ENCODE measurements around the gene ITPRIPL1.
A peak's percentile ranks its signal among the peaks of the same experiment; 100 is the strongest.

Gene ITPRIPL1

DNA sequence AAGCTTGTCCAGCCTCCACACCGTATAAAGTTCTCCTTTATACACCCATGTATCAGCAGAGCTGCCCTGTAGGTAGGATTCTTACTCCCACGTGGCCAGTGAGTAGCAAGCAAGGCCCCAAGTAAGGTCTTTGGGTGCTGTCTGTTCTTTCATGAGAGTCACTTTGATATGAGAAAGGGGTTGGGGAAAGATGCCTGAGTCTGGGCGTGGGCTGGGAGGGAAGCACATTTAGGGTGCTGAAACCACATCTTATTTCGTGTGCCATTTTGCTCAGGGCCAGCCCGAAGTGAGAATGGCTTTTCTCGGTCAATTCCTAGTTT is 436 bp upstream of the ITPRIPL1 start:
- no peak for DNase-seq

GRCh38 chr2:96325884-96326255 is 753 bp downstream of the ITPRIPL1 start:
- no peak for DNase-seq

DNA sequence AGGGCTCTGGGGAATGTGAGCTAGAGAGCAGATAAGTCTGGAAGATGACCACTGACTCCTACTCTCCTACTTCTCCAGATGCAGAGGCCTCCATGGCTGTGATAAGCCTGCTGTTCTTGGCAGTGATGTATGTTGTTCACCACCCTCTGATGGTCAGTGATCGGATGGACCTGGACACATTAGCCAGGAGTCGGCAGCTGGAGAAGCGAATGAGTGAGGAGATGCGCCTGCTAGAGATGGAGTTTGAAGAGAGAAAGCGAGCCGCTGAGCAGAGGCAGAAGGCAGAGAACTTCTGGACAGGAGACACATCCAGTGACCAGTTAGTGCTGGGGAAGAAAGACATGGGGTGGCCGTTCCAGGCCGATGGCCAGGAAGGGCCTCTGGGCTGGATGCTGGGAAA is 1.4 kb downstream of the ITPRIPL1 start:
- no peak for DNase-seq

DNA sequence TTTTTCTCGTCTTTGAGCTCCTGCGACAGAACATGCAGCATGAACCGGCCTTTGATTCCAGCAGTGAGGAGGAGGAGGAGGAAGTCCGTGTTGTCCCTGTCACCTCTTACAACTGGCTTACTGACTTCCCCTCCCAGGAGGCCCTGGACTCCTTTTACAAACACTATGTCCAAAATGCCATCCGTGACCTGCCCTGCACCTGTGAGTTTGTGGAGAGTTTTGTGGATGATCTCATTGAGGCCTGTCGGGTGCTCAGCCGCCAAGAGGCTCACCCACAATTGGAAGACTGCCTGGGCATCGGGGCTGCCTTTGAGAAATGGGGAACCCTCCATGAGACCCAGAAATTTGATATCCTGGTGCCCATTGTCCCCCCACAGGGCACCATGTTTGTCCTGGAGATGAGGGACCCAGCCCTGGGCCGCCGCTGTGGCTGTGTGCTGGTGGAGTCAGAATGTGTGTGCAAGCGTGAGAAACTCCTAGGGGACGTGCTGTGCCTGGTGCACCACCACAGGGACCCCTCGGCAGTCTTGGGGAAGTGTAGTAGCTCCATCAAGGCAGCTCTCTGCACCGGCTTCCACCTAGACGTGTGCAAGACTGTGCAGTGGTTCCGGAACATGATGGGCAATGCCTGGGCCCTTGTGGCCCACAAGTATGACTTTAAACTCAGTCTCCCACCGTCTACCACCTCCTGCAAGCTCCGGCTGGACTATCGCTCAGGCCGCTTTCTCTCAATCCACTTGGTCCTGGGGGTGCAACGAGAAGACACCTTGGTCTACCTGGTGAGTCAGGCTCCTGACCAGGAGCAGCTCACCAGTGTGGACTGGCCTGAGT is 2.1 kb downstream of the ITPRIPL1 start:
- DNase-seq = no peak

GRCh38 chr2:96329456-96329855 is 4.3 kb downstream of the ITPRIPL1 start:
- DNase-seq = peak; percentile 80

DNA sequence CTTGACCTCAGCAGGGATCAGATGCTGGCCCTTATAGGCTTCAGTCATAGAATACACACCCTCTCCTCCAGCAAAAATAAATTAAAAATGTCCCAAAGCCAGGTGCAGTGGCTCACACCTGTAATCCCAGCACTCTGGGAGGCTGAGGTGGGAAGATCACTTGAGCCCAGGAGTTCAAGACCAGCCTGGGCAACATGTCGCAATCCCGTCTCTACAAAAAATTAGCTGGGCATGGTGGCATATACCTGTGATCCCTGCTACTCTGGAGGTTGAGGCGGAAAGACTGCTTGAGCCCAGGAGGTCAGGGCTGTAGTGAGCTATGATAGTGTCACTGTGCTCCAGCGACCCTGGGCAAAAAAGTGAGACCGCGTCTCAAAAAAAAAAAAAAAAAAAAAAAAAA is 4.8 kb downstream of the ITPRIPL1 start:
- no peak for DNase-seq

- DNase-seq = peak; percentile 53
Observed at GRCh38 chr2:96330407-96330806, 5.3 kb downstream of the ITPRIPL1 start.

- no peak for DNase-seq
Observed at GRCh38 chr2:96333708-96334107, 8.6 kb downstream of the ITPRIPL1 start.

GRCh38 chr2:96336104-96336775 is 11.1 kb downstream of the ITPRIPL1 start:
- DNase-seq = no peak

DNA sequence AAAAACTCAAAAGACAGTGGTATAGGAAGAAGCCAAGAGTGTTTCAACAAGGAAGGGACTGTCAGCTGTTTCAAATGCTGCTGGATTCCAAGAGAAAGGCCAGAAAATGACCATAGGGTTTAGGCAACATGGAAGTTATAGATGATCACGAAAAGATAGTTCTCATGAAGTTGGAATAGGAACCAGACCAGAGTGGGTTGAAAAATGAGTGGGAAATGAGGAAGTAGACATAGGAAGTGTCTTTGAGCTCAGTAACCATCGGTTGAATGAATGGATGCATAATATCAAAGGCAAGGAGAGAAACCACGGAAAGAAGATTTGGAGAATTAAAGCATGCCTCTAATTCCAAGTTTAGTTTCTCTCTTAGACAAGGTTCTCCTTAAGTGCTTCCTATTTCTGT is 11.8 kb downstream of the ITPRIPL1 start:
- no peak for DNase-seq

DNA sequence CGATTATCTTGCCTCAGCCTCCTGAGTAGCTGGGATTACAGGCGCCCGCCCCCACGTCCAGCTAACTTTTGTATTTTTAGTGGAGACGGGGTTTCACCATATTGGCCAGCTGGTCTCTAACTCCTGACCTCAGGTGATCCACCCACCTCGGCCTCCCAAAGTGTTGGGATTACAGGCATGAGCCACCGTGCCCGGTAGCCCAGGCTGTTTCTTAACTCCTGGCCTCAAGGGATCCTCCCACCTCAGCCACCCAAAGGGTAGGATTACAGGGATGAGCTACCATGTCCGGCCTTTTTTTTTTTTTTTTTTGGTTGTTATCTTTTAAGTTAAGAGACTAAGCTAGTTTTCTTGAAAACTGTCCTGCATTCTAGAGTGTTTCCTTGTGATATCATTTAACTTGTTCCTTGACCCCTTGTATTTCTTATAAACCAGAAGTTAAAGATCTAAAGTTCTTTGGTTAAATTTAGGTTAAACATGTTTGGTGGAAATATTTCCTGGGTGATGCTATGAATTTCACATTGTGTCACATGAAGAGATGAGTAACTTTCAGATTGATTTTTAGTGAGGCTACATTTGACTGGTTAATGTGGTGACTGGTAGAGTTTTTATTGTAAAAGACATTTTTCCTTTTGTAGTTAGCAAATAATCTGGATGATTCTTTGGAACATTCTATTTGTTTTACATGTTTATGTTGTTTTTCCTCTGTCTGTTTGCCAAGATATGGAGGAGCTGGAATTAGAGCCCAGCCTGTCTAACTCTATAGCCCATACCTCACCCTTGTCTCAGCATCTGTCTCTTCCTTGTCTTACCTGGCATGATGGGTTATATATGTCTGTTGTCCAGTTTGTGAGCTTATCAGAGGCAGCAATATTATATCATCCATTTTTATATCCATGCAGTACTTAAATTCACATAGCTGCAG is 15.6 kb downstream of the ITPRIPL1 start:
- no peak for DNase-seq

GRCh38 chr2:96341641-96342040 is 16.5 kb downstream of the ITPRIPL1 start:
- no peak for DNase-seq

DNA sequence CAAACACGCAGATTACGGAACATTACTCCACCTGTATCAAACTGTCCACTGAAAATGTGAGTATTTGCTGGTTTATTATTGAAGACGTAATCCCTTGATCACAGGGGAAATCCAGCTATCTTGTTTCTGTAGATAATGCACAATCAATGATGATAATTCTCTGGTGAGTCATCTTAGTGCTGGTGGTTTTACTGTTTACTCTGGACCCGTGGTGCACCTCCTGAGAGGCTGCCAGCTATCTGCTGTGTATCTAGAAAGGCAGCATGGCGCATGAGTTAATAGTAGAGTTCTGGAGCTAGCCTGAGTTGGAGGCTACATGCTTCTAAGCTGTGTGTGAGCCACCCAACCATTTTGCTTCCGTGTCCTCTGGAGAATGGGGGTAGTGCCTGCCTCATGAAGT is 17.0 kb downstream of the ITPRIPL1 start:
- DNase-seq = peak; percentile 65

- no peak for DNase-seq
Observed at GRCh38 chr2:96344011-96344410, 18.9 kb downstream of the ITPRIPL1 start.

DNA sequence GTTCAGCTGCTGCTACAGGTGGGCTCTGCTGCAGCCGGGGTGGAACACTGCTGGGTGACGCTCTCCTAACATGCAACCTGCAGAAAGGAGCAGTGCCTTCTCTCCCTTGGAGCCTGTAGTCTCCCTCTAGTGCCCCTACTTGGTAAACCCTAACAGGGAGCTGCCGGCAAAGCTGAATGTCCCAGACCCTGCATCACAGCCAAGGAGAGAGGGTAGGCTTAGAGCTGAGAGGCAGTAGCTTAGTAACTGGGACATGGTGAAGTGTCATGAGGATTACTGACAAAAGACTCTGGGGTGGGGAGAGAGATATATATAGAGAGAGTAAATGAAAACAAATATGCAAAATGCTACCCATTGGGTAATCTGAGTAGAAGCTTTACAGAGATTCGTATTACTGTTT is 20.3 kb downstream of the ITPRIPL1 start:
- DNase-seq = no peak

GRCh38 chr2:96345868-96346462 is 20.8 kb downstream of the ITPRIPL1 start:
- DNase-seq = no peak

DNA sequence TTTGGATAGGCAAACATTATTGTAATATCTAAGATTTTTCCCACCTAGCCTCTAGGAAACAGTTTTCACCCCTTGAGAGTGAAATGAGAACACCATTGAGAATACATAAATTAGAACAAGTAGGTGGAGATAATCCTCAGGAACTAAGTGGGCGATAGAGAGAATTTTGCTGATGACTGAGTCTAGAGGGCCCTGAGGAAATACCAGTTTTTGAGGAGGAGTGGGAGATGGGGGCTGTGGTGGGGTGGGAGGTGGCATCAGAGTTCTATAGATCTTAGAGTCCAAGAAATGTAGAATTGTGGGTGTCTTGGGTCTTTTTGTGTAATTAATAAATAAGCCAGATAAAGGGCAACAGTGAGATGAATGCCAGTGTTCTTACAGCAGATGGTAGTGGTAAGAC is 22.3 kb downstream of the ITPRIPL1 start:
- DNase-seq = no peak

GRCh38 chr2:96353032-96353561 is 28.0 kb downstream of the ITPRIPL1 start:
- peak; percentile 46 for DNase-seq

- DNase-seq = peak; percentile 40
Observed at GRCh38 chr2:96353606-96354101, 28.5 kb downstream of the ITPRIPL1 start.

GRCh38 chr2:96354492-96354891 is 29.4 kb downstream of the ITPRIPL1 start:
- no peak for DNase-seq

- DNase-seq = no peak
Observed at GRCh38 chr2:96356889-96357288, 31.8 kb downstream of the ITPRIPL1 start.

DNA sequence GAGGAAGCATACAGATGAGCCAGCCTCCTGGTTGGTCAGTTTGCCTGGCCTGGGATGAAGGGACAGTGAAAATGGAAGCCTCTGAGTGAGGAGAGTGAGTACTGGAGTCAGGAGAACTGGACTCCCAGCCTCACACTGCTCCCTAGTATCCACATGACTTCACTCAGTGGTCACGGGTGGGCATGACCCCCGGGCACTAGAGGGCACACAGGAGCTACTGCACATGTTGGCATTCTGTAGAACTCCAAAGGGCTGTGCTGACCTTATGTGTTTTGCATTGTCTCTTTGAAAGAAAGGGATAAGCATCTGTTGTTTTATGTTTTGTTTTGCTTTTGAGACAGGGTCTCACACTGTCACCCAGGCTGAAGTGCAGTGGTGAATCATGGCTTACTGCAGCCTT is 34.2 kb downstream of the ITPRIPL1 start:
- no peak for DNase-seq

GRCh38 chr2:96359866-96360265 is 34.7 kb downstream of the ITPRIPL1 start:
- DNase-seq = no peak

Measured in fibroblast of skin of right quadriceps (primary cell).